Measurements from ENCODE around the gene CSPG5. TPM values are rescaled to one million over a fixed set of nuclear protein-coding genes. Genes with fewer than 3 reads are reported as not detected.

The CSPG5 gene
- total RNA-seq, 4 donors from 2014 or later, result 1.3 to 1.7 TPM; not detected in 2

DNA sequence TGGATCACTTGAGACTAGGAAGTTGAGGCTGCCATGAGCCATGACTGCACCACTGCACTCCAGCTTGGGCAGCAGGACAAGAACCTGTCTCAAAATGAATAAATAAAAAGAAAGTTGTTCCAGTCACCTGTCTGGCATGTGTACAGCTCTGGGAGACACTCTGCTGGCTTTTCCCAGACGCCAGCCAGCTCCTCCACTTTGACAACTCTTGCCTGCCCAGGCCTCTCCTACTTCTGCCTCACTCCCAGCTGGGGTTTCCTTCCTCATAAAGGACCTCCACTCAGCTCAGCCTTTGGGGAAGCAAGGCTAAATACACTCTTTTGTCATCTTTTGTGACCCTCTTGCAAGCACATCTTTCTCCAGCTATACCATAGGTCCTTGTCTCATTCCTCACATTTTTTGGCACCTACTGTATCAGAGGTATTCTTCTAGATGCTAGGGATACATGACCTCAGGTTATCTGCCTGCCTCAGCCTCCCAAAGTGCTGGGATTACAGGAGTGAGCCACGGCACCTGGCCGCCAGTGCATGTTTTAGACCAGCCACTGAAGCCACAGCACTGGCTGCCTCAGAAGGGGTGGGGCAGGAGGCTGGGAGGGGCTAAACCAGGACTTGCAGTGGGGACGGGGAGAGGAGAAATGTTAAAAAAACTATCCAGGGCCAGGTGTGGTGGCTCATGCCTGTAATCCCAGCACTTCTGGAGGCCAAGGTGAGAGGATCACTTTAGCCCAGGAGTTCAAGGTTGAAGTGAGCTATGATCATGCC lies 55.2 kb downstream of the CSPG5 start:
- no peak overlapping the region for H3K27ac ChIP-seq
- H3K9me3 ChIP-seq, result no peaks in the 10 kb centered on the region
- TF ChIP-seq, protein P1, sequence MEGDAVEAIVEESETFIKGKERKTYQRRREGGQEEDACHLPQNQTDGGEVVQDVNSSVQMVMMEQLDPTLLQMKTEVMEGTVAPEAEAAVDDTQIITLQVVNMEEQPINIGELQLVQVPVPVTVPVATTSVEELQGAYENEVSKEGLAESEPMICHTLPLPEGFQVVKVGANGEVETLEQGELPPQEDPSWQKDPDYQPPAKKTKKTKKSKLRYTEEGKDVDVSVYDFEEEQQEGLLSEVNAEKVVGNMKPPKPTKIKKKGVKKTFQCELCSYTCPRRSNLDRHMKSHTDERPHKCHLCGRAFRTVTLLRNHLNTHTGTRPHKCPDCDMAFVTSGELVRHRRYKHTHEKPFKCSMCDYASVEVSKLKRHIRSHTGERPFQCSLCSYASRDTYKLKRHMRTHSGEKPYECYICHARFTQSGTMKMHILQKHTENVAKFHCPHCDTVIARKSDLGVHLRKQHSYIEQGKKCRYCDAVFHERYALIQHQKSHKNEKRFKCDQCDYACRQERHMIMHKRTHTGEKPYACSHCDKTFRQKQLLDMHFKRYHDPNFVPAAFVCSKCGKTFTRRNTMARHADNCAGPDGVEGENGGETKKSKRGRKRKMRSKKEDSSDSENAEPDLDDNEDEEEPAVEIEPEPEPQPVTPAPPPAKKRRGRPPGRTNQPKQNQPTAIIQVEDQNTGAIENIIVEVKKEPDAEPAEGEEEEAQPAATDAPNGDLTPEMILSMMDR (IDR thresholded peaks at IDR 0.05), result no peak
- no peak for TF ChIP-seq POLR2A (IDR thresholded peaks at IDR 0.05)
- H3K27me3 ChIP-seq, result no peaks in the 10 kb centered on the region
- no peak overlapping the region for H3K4me3 ChIP-seq
- H3K4me1 ChIP-seq, result peaks cover 0 to 7% (median 0%) of the 10 kb centered on the region in 4 donors
- no peak for DNase-seq
- H3K36me3 ChIP-seq, result no peaks in the 10 kb centered on the region

DNA sequence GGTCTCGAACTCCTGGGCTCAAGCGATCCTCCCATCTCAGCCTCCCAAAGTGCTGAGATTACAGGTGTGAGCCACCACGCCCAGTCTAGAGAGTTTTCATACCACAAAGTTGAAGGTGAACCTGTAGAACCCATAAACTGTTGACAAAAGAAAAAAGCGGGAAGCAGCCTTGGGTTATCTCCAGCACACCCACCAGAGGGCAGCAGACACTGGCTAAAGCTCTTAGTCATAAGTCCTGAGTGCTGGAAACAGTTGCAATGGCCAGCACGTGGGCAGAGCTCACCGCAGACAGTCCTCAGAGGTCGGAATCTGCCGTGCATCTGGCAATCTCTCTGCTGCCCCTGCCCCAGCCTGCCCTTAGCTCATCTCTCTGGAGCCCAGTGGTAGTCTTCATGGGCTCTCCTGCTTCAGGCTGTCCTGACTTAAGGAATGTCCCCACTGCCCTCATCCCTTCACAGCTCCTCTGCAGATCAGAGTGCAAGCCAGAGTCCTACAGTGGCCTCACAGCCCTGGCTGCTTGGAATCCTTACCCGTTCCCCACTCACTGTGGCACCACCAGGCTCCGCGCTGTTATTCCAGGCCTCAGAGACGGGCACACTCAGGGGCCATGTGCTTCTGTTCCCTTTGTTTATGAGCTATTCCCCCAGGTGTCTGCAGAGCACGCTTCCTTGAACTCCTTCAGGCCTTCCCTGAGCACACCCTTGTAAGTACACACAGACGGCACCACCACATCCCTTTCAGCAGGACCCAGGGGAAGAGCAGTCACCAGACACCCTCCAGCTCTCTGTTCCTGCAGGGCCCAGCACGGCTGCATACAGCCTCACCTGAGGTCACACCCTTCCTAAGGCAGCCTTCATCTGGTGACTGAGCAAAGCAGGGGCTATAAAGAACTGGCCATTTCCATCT lies 56.3 kb downstream of the CSPG5 start:
- peak; percentile 71 to 92 (median 82) for DNase-seq
- TF ChIP-seq POLR2A (IDR thresholded peaks at IDR 0.05), result peak in 1 of 2 donors; percentile 22
- TF ChIP-seq, protein P1 (IDR thresholded peaks at IDR 0.05), result peak; percentile 77 to 98 (median 94)

DNA sequence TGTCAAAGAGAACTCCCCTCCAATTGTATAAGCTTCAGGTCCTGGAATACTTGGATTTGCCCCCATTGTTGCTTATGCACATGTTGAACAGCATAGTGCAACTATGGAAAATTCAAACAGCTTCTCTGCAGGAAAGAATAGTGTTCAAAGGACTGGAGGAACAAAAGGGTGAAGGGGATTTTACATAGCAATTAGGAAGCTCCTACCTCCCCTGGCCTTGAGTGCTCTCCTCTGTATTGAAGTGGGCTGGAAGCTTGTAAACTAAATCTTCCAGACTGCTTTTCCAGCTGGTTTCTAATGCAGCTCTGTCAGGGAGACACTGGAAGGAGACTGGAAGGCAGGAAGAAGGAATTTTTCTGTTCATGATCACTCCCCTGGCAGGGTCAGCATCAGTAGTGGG lies 57.9 kb downstream of the CSPG5 start:
- TF ChIP-seq, protein P1 (IDR thresholded peaks at IDR 0.05), result no peak
- TF ChIP-seq POLR2A (IDR thresholded peaks at IDR 0.05), result no peak
- no peak for DNase-seq
- H3K9me3 ChIP-seq, result no peaks in the 10 kb centered on the region
- H3K4me3 ChIP-seq, result no peak overlapping the region
- H3K4me1 ChIP-seq, result peaks cover 0 to 7% (median 0%) of the 10 kb centered on the region in 4 donors
- no peak overlapping the region for H3K27ac ChIP-seq
- H3K27me3 ChIP-seq, result no peaks in the 10 kb centered on the region
- H3K36me3 ChIP-seq, result no peaks in the 10 kb centered on the region

More for the DNA sequence above, 56.3 kb downstream of the CSPG5 start:
- no peaks in the 10 kb centered on the region for H3K36me3 ChIP-seq
- peak overlapping the region in 1 of 4 donors; percentile 31 for H3K27ac ChIP-seq
- H3K27me3 ChIP-seq, result no peaks in the 10 kb centered on the region
- peaks cover 0 to 7% (median 0%) of the 10 kb centered on the region in 4 donors for H3K4me1 ChIP-seq
- no peaks in the 10 kb centered on the region for H3K9me3 ChIP-seq
- H3K4me3 ChIP-seq, result no peak overlapping the region

DNA sequence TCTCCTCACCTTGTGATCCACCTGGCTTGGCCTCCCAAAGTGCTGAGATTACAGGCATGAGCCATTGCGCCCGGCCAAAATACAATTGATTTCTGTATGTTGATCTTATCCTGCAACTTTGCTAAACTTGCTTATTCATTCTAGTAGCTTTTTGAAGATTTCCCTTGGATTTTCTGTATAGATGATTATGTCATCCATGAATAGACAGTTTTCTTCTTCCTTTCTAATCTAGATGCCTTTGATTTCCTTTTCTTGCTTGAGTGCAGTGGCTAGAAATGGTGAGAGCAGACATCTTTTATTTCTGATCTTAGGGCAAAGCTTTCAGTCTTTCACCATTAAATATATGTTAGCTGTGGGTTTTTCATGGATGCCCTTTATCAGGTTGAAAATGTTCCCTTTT lies 60.7 kb downstream of the CSPG5 start:
- Histone ChIP-seq H3K36me3 (no peaks in the 10 kb centered on the region), H3K27ac (no peak overlapping the region), H3K9me3 (no peaks in the 10 kb centered on the region), H3K4me3 (no peak overlapping the region), H3K27me3 (no peaks in the 10 kb centered on the region), H3K4me1 (peaks cover 0 to 11% (median 0%) of the 10 kb centered on the region in 4 donors)
- no peak for DNase-seq
- no peak for TF ChIP-seq POLR2A (IDR thresholded peaks at IDR 0.05)
- TF ChIP-seq, protein P1 (IDR thresholded peaks at IDR 0.05), result no peak

DNA sequence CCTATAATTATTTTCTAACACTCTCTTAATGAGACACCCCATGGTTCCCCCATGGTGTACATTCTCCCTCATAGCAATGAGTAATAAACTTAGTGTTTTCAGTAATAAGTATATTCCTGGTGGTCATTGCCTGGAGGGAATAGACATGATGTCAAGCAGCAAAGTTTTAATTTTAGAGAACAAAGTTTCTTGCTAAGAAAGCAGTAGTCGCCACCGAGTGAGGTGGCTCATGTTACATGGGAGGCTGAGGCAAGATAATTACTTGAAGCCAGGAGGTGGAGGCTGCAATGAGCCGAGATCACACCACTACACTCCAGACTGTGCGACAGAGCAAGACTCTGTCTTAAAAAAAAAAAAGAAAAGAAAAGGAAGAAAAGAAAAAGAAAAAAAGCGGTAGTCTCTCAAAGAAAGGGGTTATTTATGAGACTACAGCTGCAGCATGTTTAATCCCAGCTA lies 62.8 kb downstream of the CSPG5 start:
- peaks cover 0 to 11% (median 0%) of the 10 kb centered on the region in 4 donors for H3K4me1 ChIP-seq
- H3K36me3 ChIP-seq, result no peaks in the 10 kb centered on the region
- no peaks in the 10 kb centered on the region for H3K27me3 ChIP-seq
- no peaks in the 10 kb centered on the region for H3K9me3 ChIP-seq
- TF ChIP-seq POLR2A (IDR thresholded peaks at IDR 0.05), result no peak
- TF ChIP-seq, protein P1 (IDR thresholded peaks at IDR 0.05), result no peak
- H3K27ac ChIP-seq, result no peak overlapping the region
- DNase-seq, result no peak
- H3K4me3 ChIP-seq, result no peak overlapping the region
